H9 (cell line): Measurements from ENCODE around the gene THEM5. TPM values are rescaled to one million over a fixed set of nuclear protein-coding genes. Genes with fewer than 3 reads are reported as not detected.

ENCODE experiments used
- DNase-seq: peaks from one replicate; pipeline ENCODE4 v3.0.0-alpha.2; 2017
- H2AFZ ChIP-seq: one replicate; pipeline ENCODE4 v1.6.1; 2013; ENCODE audit warnings: mild to moderate bottlenecking, low read length, control low read depth, moderate library complexity
- H2AK5ac ChIP-seq: 2 replicates; pipeline ENCODE4 v1.6.1; 2013; ENCODE audit warnings: low read length, control low read depth, mixed read lengths; ENCODE audit not compliant: insufficient read length
- H2BK120ac ChIP-seq: one replicate; pipeline ENCODE4 v1.6.1; 2013; ENCODE audit warnings: low read depth, mild to moderate bottlenecking, low read length, control low read depth, inconsistent platforms; ENCODE audit not compliant: poor library complexity, severe bottlenecking
- H2BK12ac ChIP-seq: 2 replicates; pipeline ENCODE4 v1.6.1; 2013; ENCODE audit warnings: low read length, control low read depth, mixed read lengths, low read depth; ENCODE audit not compliant: insufficient read length
- H2BK15ac ChIP-seq: 2 replicates; pipeline ENCODE4 v1.6.1; 2013; ENCODE audit warnings: low read depth, low read length, control low read depth
- H2BK20ac ChIP-seq: one replicate; pipeline ENCODE4 v1.6.1; 2013; ENCODE audit warnings: low read depth, mild to moderate bottlenecking, low read length, control low read depth, inconsistent platforms; ENCODE audit not compliant: poor library complexity, severe bottlenecking
- H2BK5ac ChIP-seq: 2 replicates; pipeline ENCODE4 v1.6.1; 2013; ENCODE audit warnings: low read length, control low read depth, mixed read lengths; ENCODE audit not compliant: insufficient read length
- H3K14ac ChIP-seq: 2 replicates; pipeline ENCODE4 v1.6.1; 2013; ENCODE audit warnings: low read length, control low read depth; ENCODE audit not compliant: insufficient read depth
- H3K18ac ChIP-seq: 2 replicates; pipeline ENCODE4 v1.6.1; 2013; ENCODE audit warnings: low read depth, mild to moderate bottlenecking, mixed read lengths, low read length, control low read depth; ENCODE audit not compliant: insufficient read length
- H3K23ac ChIP-seq: 2 replicates; pipeline ENCODE4 v1.6.1; 2013; ENCODE audit warnings: low read length, control low read depth, mixed read lengths, low read depth; ENCODE audit not compliant: insufficient read length
- H3K23me2 ChIP-seq: 2 replicates; pipeline ENCODE4 v1.6.1; 2013; ENCODE audit warnings: low read depth, mild to moderate bottlenecking, mixed read lengths, low read length, control low read depth; ENCODE audit not compliant: insufficient read length, poor library complexity, severe bottlenecking
- H3K27ac ChIP-seq: 2 replicates; pipeline ENCODE4 v1.5.1; 2013; ENCODE audit warnings: low read length, control low read depth, mixed read lengths, low read depth; ENCODE audit not compliant: insufficient read length
- H3K27me3 ChIP-seq: 2 replicates; pipeline ENCODE4 v1.6.1; 2013; ENCODE audit warnings: low read length, control low read depth, inconsistent platforms; ENCODE audit not compliant: insufficient read depth
- H3K4ac ChIP-seq: 2 replicates; pipeline ENCODE4 v1.6.1; 2013; ENCODE audit warnings: low read depth, mild to moderate bottlenecking, control low read depth, inconsistent platforms, low read length, moderate library complexity
- H3K4me1 ChIP-seq: 2 replicates; pipeline ENCODE4 v1.6.1; 2013; ENCODE audit warnings: low read length, control low read depth, inconsistent platforms; ENCODE audit not compliant: insufficient read depth
- H3K4me2 ChIP-seq: 2 replicates; pipeline ENCODE4 v1.6.1; 2013; ENCODE audit warnings: low read length, control low read depth, mixed read lengths; ENCODE audit not compliant: insufficient read length, insufficient read depth
- H3K56ac ChIP-seq: 2 replicates; pipeline ENCODE4 v1.6.1; 2013; ENCODE audit warnings: low read depth, mild to moderate bottlenecking, mixed read lengths, low read length, control low read depth; ENCODE audit not compliant: insufficient read length
- H3K79me1 ChIP-seq: 2 replicates; pipeline ENCODE4 v1.6.1; 2013; ENCODE audit warnings: low read depth, mild to moderate bottlenecking, moderate library complexity, low read length, control low read depth, inconsistent platforms; ENCODE audit not compliant: insufficient read depth, poor library complexity, severe bottlenecking
- H3K79me2 ChIP-seq: 2 replicates; pipeline ENCODE4 v1.6.1; 2013; ENCODE audit warnings: low read length, control low read depth, inconsistent platforms; ENCODE audit not compliant: insufficient read depth
- H3K9ac ChIP-seq: 2 replicates; pipeline ENCODE4 v1.6.1; 2013; ENCODE audit warnings: low read length, control low read depth, mixed read lengths; ENCODE audit not compliant: insufficient read length; ENCODE audit errors: extremely low read depth
- H3K9me3 ChIP-seq: one replicate; pipeline ENCODE4 v1.6.1; 2013; ENCODE audit warnings: low read depth, low read length, inconsistent platforms; ENCODE audit not compliant: control insufficient read depth
- H3T11ph ChIP-seq: one replicate; pipeline ENCODE4 v1.6.1; 2013; ENCODE audit warnings: mild to moderate bottlenecking, low read length, control low read depth, inconsistent platforms
- H4K20me1 ChIP-seq: one replicate; pipeline ENCODE4 v1.6.1; 2013; ENCODE audit not compliant: control insufficient read depth, insufficient read length, insufficient read depth
- H4K5ac ChIP-seq: 2 replicates; pipeline ENCODE4 v1.6.1; 2013; ENCODE audit warnings: low read depth, mild to moderate bottlenecking, mixed read lengths, low read length, control low read depth; ENCODE audit not compliant: insufficient read length
- H4K8ac ChIP-seq: replicated peaks from 2 replicates; pipeline ENCODE4 v1.6.1; 2013; ENCODE audit warnings: low read length, control low read depth, mixed read lengths, low read depth; ENCODE audit not compliant: insufficient read length
- H4K91ac ChIP-seq: 2 replicates; pipeline ENCODE4 v1.6.1; 2013; ENCODE audit warnings: low read depth, mild to moderate bottlenecking, moderate library complexity, mixed read lengths, low read length, control low read depth; ENCODE audit not compliant: insufficient read length
- H3K27ac Mint-ChIP-seq, 3 experiments: 2 replicates in 2 of 3; 3 replicates in 1 of 3; pipeline ENCODE4 v1.8.0; 2020 to 2021; ENCODE audit warnings: mixed read lengths in 3 of 3, mild to moderate bottlenecking in 1 of 3, moderate library complexity in 1 of 3
- H3K27me3 Mint-ChIP-seq: 2 replicates; pipeline ENCODE4 v1.8.0; 2021; ENCODE audit warnings: low read depth, mild to moderate bottlenecking, moderate library complexity, mixed read lengths
- H3K36me3 Mint-ChIP-seq, 3 experiments: 2 replicates in 2 of 3; 3 replicates in 1 of 3; pipeline ENCODE4 v1.8.0; 2020 to 2021; ENCODE audit warnings: low read depth in 3 of 3, mixed read lengths in 3 of 3; ENCODE audit not compliant: insufficient read depth in 1 of 3
- H3K4me1 Mint-ChIP-seq, 2 experiments: 2 replicates each; pipeline ENCODE4 v1.8.0; 2020; ENCODE audit warnings: mixed read lengths in 2 of 2
- H3K4me3 Mint-ChIP-seq, 2 experiments: 2 replicates in 1 of 2; 3 replicates in 1 of 2; pipeline ENCODE4 v1.8.0; 2020 to 2021; ENCODE audit warnings: mild to moderate bottlenecking in 2 of 2, mixed read lengths in 2 of 2, moderate library complexity in 1 of 2
- H3K9me3 Mint-ChIP-seq, 2 experiments: 2 replicates in 1 of 2; 3 replicates in 1 of 2; pipeline ENCODE4 v1.8.0; 2020; ENCODE audit warnings: mild to moderate bottlenecking in 2 of 2, mixed read lengths in 2 of 2, moderate library complexity in 1 of 2
- WGBS: extraction: QIAGEN DNeasy Blood & Tissue Kit; methylation state at CpG from one replicate; pipeline ENCODE4 v1.1.7; 2013; ENCODE audit warnings: missing lambda C conversion rate, low lambda C conversion rate, mixed read lengths; ENCODE audit not compliant: insufficient read length; ENCODE audit errors: extremely low coverage; 5-methylcytosine and 5-hydroxymethylcytosine counted together
- total RNA-seq: library from RNA; stranded (reverse); gene quantifications from 2 replicates; pipeline ENCODE4 v1.2.1, GENCODE V29; 2021
- TF ChIP-seq, protein P1 (sequence below): fragments of 200-600 bp; sonication (generic); conservative IDR thresholded peaks from 3 replicates; pipeline ENCODE4 v1.8.0; 2021; ENCODE audit warnings: antibody characterized with exemption, mild to moderate bottlenecking

THEM5 gene
- total RNA-seq, 1 experiment from 2014 or later = not detected

GRCh38 chr1:151854658-151855057 is 1.1 kb upstream of the THEM5 start:
- peaks cover 15% of the 10 kb centered on the region; the same call in 1 of the 2 replicates for H3K27me3 ChIP-seq
- no peak overlapping the region for H3K18ac ChIP-seq
- DNase-seq = no peak
- no peak overlapping the region for H3K14ac ChIP-seq
- no peaks in the 10 kb centered on the region for H3K23me2 ChIP-seq
- no peak overlapping the region for H3K56ac ChIP-seq
- H2BK120ac ChIP-seq = no peak overlapping the region
- H3K27ac Mint-ChIP-seq = no peak overlapping the region
- H3K9me3 ChIP-seq = no peaks in the 10 kb centered on the region
- no peaks in the 10 kb centered on the region for H3K79me1 ChIP-seq
- H2BK12ac ChIP-seq = no peak overlapping the region
- no peaks in the 10 kb centered on the region for H4K20me1 ChIP-seq
- no peak overlapping the region for H3K4me3 Mint-ChIP-seq
- no CpG with 5 or more reads among the region's 7 CpGs for WGBS
- H4K91ac ChIP-seq = no peak overlapping the region
- H3K4me2 ChIP-seq = no peak overlapping the region
- 0 out of 7 replicates have a peak, but pooled peaks cover 0 to 2% (median 0%) of the 10 kb centered on the region in 3 experiments for H3K36me3 Mint-ChIP-seq
- no peaks in the 10 kb centered on the region for H3K4me1 ChIP-seq
- H2BK15ac ChIP-seq = no peak overlapping the region
- no peak overlapping the region for H3K4ac ChIP-seq
- no peak overlapping the region for H4K8ac ChIP-seq
- H3K27me3 Mint-ChIP-seq = peaks cover 90% of the 10 kb centered on the region
- no peak overlapping the region for H2AK5ac ChIP-seq
- no peaks in the 10 kb centered on the region for H3K79me2 ChIP-seq
- no peak overlapping the region for H3K27ac ChIP-seq
- H2AFZ ChIP-seq = no peak overlapping the region
- H2BK20ac ChIP-seq = no peak overlapping the region
- TF ChIP-seq, protein P1, sequence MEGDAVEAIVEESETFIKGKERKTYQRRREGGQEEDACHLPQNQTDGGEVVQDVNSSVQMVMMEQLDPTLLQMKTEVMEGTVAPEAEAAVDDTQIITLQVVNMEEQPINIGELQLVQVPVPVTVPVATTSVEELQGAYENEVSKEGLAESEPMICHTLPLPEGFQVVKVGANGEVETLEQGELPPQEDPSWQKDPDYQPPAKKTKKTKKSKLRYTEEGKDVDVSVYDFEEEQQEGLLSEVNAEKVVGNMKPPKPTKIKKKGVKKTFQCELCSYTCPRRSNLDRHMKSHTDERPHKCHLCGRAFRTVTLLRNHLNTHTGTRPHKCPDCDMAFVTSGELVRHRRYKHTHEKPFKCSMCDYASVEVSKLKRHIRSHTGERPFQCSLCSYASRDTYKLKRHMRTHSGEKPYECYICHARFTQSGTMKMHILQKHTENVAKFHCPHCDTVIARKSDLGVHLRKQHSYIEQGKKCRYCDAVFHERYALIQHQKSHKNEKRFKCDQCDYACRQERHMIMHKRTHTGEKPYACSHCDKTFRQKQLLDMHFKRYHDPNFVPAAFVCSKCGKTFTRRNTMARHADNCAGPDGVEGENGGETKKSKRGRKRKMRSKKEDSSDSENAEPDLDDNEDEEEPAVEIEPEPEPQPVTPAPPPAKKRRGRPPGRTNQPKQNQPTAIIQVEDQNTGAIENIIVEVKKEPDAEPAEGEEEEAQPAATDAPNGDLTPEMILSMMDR = no peak
- no peak overlapping the region for H3T11ph ChIP-seq
- H3K9ac ChIP-seq = no peak overlapping the region
- no peak overlapping the region for H2BK5ac ChIP-seq
- H3K4me1 Mint-ChIP-seq = peaks cover 0 to 8% of the 10 kb centered on the region in 2 experiments; a peak in 3 of 4 replicates
- H3K9me3 Mint-ChIP-seq = no peaks in the 10 kb centered on the region
- no peak overlapping the region for H4K5ac ChIP-seq
- no peak overlapping the region for H3K23ac ChIP-seq
